ENCODE measurements around the gene PRRC2B. TPM values are rescaled to one million over a fixed set of nuclear protein-coding genes. Genes with fewer than 3 reads are reported as not detected.
"Not testable (repeated sequence)": the region's sequence is repeated elsewhere in the genome, so short reads cannot be mapped to it uniquely, and the experiment has no call there.

PRRC2B gene
- polyA plus RNA-seq, 3 donors, result 163 to 247 (median 183) TPM

- no peak for DNase-seq
These were observed 38.2 kb downstream of the PRRC2B start for GRCh38 chr9:131432050-131432449.

DNA sequence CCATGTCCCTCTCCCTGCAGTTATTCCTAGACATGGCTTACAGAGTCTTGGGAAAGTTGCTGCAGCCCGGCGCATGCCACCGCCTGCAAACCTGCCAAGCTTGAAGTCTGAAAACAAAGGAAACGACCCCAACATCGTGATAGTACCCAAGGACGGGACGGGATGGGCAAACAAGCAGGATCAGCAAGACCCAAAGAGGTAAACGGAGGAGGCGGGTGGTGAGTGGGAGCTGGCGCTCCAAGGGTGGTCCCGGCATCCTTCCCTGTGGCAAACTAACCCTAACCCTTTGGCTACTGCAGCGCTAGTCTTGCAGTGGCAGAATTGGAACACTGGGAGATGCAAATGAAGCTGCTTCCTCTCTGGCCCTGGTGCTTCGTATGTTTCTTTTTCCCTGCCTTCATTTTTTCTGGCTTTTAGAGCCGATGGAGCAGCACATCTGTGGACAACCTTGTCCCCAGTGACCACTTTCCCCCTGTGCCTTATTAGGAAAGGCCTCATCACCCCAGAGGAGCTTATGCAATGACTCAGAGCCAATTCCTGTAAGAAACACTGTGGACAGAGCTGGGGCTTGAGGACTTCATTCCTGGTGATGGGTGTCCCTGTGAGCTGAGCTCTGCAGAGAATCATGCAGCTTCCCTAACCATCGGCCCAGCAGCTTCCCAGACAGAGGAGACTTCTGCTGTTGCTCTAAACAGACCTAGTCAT is 38.9 kb downstream of the PRRC2B start:
- no peak for DNase-seq

- no peak for DNase-seq
These were observed 39.5 kb downstream of the PRRC2B start for GRCh38 chr9:131433302-131433854.

DNA sequence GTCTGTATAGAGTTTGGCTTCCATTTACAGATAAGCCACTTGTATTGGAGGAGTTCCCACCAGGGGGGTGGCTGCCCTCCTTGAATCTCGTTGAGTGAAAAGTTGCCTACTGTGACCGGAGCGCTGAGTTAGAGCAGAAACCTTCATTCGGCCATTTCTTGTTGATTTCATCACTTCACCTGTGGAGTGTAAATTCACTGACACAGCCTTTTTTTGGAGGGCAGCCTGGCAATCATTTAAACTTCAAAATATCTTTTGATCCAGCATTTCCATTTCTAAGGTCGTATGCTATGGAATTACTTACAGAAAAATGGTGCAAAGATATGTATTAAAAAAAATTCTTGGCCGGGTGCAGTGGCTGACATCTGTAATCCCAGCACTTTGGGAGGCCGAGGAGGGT is 40.8 kb downstream of the PRRC2B start:
- no peak for DNase-seq

DNA sequence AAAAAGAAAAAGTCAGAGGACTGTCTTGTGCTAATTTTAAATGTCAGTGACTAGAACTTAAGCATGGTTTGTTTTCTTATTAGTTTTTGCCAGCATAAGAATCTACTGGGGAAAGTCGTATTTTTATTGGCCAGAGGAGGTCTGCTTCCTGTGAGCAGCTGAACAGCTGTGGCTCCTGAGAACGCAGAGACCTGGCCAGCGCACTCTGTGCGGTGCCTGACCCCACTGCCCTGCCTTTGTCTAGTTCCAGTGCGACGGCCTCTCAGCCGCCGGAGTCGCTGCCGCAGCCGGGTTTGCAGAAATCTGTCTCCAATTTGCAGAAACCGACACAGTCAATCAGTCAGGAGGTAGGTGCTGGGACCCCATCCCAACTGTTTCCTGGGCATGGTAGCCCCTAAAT is 42.5 kb downstream of the PRRC2B start:
- DNase-seq, result no peak

- DNase-seq, result peak; percentile 44
These were observed 43.0 kb downstream of the PRRC2B start for GRCh38 chr9:131436865-131437271.

- no peak for DNase-seq
These were observed 44.3 kb downstream of the PRRC2B start for GRCh38 chr9:131438190-131438589.

- DNase-seq, result no peak
These were observed 45.3 kb downstream of the PRRC2B start for GRCh38 chr9:131439224-131439623.

GRCh38 chr9:131441441-131441840 is 47.6 kb downstream of the PRRC2B start:
- DNase-seq, result no peak

DNA sequence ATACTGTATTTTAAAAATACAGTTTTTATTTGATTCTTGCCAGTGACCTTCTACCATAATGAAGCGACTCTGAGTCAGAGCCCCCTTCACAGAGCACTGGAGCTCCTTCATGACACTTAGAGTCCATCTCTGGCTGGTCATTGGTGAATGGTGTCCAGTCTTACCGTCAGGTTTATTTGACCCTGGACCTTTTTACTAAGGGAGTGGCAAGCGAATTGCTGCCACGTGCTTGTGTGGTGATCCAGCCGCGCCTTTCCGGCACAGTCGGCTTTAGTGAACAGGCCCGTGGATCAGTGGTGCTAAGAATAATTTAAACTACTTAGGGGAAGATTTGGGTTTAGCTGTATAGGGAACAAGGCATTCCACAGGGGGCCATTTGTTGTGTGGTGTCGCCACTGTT is 48.5 kb downstream of the PRRC2B start:
- no peak for DNase-seq

DNA sequence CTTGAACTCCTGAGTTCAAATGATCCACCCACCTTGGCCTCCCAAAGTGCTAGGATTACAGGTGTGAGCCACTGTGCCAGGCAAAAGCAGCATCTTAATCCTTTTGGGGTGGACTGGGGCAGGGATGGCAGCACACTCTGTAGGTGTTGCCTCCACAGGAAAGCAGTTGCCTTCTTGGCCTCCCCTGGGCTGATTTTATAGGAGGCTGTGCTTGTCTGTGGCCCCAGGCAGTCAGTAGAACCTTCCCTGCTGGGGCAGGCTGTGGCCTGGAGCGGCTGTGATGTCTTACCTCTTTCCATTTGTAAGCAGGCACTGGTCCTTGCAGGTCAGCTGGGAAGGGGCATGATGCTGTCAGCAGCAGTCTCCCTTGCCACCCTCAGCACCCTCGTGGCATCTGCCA is 49.8 kb downstream of the PRRC2B start:
- no peak for DNase-seq

DNA sequence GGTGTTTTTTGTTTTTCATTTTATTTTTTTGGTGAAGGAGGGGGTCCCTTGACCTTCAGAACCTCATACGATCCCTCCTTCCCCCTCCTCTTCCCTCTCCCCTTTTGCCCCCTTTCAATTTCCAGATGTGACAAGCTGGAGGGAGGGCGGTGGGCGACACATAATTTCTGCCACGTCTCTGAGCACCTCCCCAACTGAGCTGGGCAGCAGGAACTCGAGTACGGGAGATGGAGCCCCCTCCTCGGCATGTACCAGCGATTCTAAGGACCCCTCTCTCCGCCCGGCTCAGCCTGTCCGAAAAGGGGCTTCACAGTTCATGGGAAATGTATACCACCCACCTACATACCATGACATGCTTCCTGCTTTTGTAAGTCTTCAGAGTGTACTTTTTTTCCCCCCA is 52.4 kb downstream of the PRRC2B start:
- DNase-seq, result no peak

GRCh38 chr9:131447148-131447547 is 53.3 kb downstream of the PRRC2B start:
- no peak for DNase-seq

DNA sequence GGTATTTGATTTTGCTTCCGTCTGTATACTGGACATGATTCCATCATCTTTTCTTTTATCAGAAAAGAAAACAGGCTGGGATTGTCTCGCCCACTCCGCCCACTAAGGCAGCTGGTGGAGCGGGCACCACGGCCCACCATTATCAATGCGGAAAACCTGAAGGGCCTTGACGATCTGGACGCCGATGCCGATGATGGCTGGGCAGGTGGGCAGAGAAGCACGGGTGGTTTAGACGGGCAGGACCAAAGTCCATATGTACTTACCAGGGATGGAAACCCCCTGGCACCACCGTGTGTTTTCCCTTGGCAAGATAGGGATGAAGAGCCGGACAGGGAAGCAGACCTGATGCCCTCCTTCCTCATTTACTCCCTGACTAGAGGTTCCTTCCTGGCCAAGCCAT is 53.7 kb downstream of the PRRC2B start:
- DNase-seq, result no peak

GRCh38 chr9:131448818-131449217 is 54.9 kb downstream of the PRRC2B start:
- DNase-seq, result no peak

DNA sequence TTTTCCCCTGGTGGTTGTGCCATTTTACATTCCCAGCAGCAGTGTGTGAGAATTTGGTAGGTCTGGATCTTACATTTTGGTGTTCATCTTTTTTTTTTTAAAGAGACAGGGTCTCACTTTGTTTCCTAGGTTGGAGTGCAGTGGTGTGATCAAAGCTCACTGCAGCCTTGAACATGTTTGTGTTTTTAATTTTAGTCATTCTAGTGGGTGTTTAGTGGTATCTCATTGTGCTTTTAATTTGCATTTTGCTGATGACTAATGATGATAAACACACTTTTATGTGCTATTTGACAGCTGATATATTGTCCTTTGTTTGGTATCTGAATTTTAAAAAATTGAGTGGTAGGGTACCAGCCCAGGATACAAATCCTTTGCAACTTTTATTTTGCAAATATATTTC is 55.4 kb downstream of the PRRC2B start:
- DNase-seq, result no peak

DNA sequence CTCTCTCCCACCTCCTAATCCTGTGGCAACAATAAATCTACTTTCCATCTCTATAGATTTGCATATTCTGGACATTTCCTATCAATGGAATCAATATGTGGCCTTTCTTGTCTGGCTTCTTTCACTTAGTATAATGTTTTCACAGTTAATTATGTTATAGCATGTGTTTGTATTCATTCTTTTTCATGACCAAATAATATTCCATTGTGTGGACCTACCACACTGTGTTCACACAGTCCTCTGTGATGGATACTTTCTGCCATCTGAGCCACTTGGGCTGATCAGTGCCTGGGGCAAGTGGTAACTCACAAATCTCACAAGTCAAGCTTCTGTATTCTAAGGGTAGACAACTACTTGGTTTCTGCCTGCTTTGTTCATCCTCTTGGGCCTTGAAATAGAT is 60.1 kb downstream of the PRRC2B start:
- DNase-seq, result no peak

DNA sequence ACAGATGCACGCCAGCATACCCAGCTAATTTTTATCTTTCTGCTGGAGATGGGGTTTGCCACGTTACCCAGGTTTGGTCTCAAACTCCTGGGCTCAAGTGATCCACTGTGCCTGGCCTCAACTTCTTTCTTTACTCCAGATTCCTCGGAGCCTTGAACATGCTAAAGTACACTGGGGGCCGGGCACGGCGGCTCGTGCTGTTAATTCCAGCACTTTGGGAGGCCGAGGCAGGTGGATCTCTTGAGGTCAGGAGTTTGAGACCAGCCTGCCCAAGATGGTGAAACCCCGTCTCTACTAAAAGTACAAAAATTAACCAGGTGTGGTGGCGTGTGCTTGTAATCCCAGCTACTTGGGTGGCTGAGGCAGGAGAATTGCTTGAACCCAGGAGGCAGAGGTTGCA is 61.8 kb downstream of the PRRC2B start:
- not testable (repeated sequence) for DNase-seq

- no peak for DNase-seq
These were observed 63.9 kb downstream of the PRRC2B start for GRCh38 chr9:131457746-131458145.

- DNase-seq, result no peak
These were observed 65.2 kb downstream of the PRRC2B start for GRCh38 chr9:131459056-131459455.

DNA sequence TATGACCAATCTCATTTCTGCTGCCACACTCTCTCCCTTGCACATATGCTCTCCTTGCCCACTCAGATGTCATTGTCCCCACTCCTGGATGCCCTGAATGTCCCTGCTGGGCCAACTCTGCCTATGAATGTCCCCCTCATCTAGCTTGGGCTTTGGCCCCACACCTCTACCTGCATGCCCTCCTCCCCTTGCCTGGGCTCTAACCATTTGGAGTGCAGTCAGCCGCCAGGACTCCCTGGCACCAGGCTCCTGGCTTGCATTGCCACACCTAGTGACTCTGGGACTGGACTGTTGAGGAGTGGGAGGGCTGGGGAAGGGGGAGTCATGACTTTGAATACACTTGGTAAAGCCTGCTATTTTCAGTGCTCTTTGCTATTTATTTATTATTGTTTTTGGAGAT is 67.3 kb downstream of the PRRC2B start:
- DNase-seq, result no peak

DNA sequence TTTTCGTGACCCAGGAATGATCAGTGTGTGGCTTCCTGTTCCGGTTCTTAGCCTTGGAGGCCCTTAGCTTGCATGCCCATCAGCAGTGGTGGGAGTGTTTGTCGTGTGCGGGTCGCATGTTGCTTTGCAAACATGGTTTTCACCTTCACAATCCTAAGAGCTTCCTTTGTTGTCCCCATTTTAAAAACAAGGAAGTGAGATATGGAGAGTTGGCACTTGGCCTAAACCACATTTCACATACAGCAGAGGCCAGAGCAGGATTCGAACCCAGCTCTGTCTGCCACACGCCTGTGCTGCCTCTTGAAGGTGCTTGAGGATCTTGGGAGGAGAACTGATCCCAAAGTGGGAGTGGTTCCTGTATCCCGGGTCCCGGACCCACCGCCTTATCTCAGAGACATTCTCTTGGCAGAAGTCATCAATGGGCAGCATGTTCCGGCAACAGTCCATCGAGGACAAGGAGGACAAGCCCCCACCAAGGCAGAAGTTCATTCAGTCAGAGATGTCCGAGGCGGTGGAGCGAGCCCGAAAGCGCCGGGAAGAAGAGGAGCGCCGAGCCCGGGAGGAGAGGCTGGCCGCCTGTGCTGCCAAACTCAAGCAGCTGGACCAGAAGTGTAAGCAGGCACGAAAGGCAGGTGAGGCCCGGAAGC is 70.6 kb downstream of the PRRC2B start:
- DNase-seq, result no peak

- DNase-seq, result no peak
These were observed 71.5 kb downstream of the PRRC2B start for GRCh38 chr9:131465401-131465800.

Data from renal pelvis (tissue), 4 donors.